ENCODE results near the gene LYSMD3. TPM values are rescaled to one million over a fixed set of nuclear protein-coding genes. Genes with fewer than 3 reads are reported as not detected.

Gene LYSMD3
- total and polyA plus RNA-seq, 9 of the 15 experiments (the other 6 are each of a cell fraction or from before 2014, with no cell fraction given): 9.5 to 42.3 (median 20.7) TPM

GRCh38 chr5:90529939-90530677 lies 724 bp upstream of the LYSMD3 start (continued):
- no peak for TF ChIP-seq RERE (CRISPR knock-in tag; IDR thresholded peaks at IDR 0.05; ENCODE audit: borderline replicate concordance)
- TF ChIP-seq SIN3A (IDR thresholded peaks at IDR 0.05; ENCODE audit: borderline replicate concordance in 2 of 2, control insufficient read depth in 1 of 2, low read depth in 2 of 2, low read length in 2 of 2): no peak
- TF ChIP-seq MEIS2 (IDR thresholded peaks at IDR 0.05; ENCODE audit: partially characterized antibody): no peak
- no peak for TF ChIP-seq THRAP3 (IDR thresholded peaks at IDR 0.05; ENCODE audit: borderline replicate concordance)
- no peak for TF ChIP-seq TRIM24 (IDR thresholded peaks at IDR 0.05)
- no peak for TF ChIP-seq MXI1 (IDR thresholded peaks at IDR 0.05; ENCODE audit: low read depth, low read length)
- TF ChIP-seq PTRF (tag; IDR thresholded peaks at IDR 0.05): no peak
- TF ChIP-seq ZNF140 (CRISPR knock-in tag; IDR thresholded peaks at IDR 0.05): no peak
- no peak for TF ChIP-seq ZEB2 (IDR thresholded peaks at IDR 0.05)
- no peak for TF ChIP-seq ZNF511 (CRISPR knock-in tag; IDR thresholded peaks at IDR 0.05)
- TF ChIP-seq MYBL2 (IDR thresholded peaks at IDR 0.05; ENCODE audit: low read depth): peak; percentile 82
- TF ChIP-seq MYBL2 (CRISPR knock-in tag; IDR thresholded peaks at IDR 0.05; ENCODE audit: borderline replicate concordance): no peak
- TF ChIP-seq ZBTB1 (CRISPR knock-in tag; IDR thresholded peaks at IDR 0.05; ENCODE audit: borderline replicate concordance, low read depth): no peak
- TF ChIP-seq OTX1 (CRISPR knock-in tag; IDR thresholded peaks at IDR 0.05): no peak
- TF ChIP-seq YBX1 (IDR thresholded peaks at IDR 0.05): no peak
- TF ChIP-seq ARID2 (IDR thresholded peaks at IDR 0.05): no peak
- no peak for TF ChIP-seq ZSCAN29 (IDR thresholded peaks at IDR 0.05)
- TF ChIP-seq MITF (IDR thresholded peaks at IDR 0.05): no peak
- TF ChIP-seq E2F6 (IDR thresholded peaks at IDR 0.05; ENCODE audit: borderline replicate concordance in 1 of 2, extremely low read depth in 1 of 2, insufficient read depth in 1 of 2, insufficient read length in 1 of 2, low read depth in 1 of 2, low read length in 1 of 2, poor library complexity in 1 of 2, severe bottlenecking in 1 of 2): no peak
- no peak for TF ChIP-seq RBM39 (optimal IDR thresholded peaks at IDR 0.05; ENCODE audit: low read depth, low read length)
- TF ChIP-seq CC2D1A (IDR thresholded peaks at IDR 0.05): peak; percentile 79; the same call in 1 of the 2 replicates

Data from K562 (cell line).